MM.1S (cell line): ENCODE data around the gene VSNL1.

ENCODE experiments used
- DNase-seq: peaks from one replicate; pipeline ENCODE4 v3.0.0-alpha.2; 2015
- H2AFZ ChIP-seq: fragments of 300-600 bp; sonication (generic); 2 replicates; pipeline ENCODE4 v1.6.0; 2016; ENCODE audit warnings: antibody characterized with exemption, low read length
- H3F3A ChIP-seq: fragments of 300-600 bp; sonication (generic); 2 replicates; pipeline ENCODE4 v1.6.1; 2016; ENCODE audit warnings: mild to moderate bottlenecking, antibody characterized with exemption, low read length, moderate library complexity, mixed read lengths; ENCODE audit not compliant: insufficient read depth
- H3K27ac ChIP-seq: fragments of 300-600 bp; sonication (generic); 2 replicates; pipeline ENCODE4 v1.5.1; 2016; ENCODE audit warnings: mild to moderate bottlenecking, low read length
- H3K27me3 ChIP-seq: fragments of 300-600 bp; sonication (generic); replicated peaks from 2 replicates; pipeline ENCODE4 v1.6.0; 2016; ENCODE audit warnings: low read length; ENCODE audit not compliant: insufficient read depth
- H3K36me3 ChIP-seq: fragments of 300-600 bp; sonication (generic); replicated peaks from 2 replicates; pipeline ENCODE4 v1.6.1; 2016; ENCODE audit warnings: mild to moderate bottlenecking, low read length, mixed read lengths; ENCODE audit not compliant: insufficient read depth
- H3K4me1 ChIP-seq: fragments of 300-600 bp; sonication (generic); 2 replicates; pipeline ENCODE4 v1.6.1; 2016; ENCODE audit warnings: low read length, mixed read lengths
- H3K4me2 ChIP-seq: fragments of 300-600 bp; sonication (generic); 2 replicates; pipeline ENCODE4 v1.6.0; 2016; ENCODE audit warnings: low read depth, low read length
- H3K4me3 ChIP-seq: fragments of 300-600 bp; sonication (generic); 2 replicates; pipeline ENCODE4 v1.5.1; 2016; ENCODE audit warnings: low read length, mixed read lengths
- H3K79me2 ChIP-seq: fragments of 300-600 bp; sonication (generic); 2 replicates; pipeline ENCODE4 v1.6.1; 2016; ENCODE audit warnings: mixed run types, low read length, mixed read lengths
- H3K9ac ChIP-seq: fragments of 300-600 bp; sonication (generic); 2 replicates; pipeline ENCODE4 v1.6.1; 2016; ENCODE audit warnings: low read length, mixed read lengths
- H3K9me2 ChIP-seq: fragments of 300-600 bp; sonication (generic); replicated peaks from 2 replicates; pipeline ENCODE4 v1.6.1; 2016; ENCODE audit warnings: mild to moderate bottlenecking, low read length, mixed read lengths; ENCODE audit not compliant: insufficient read depth
- H3K9me3 ChIP-seq: fragments of 300-600 bp; sonication (generic); replicated peaks from 2 replicates; pipeline ENCODE4 v1.6.1; 2016; ENCODE audit warnings: mild to moderate bottlenecking, low read length, mixed read lengths; ENCODE audit not compliant: insufficient read depth
- H4K20me1 ChIP-seq: fragments of 300-600 bp; sonication (generic); 2 replicates; pipeline ENCODE4 v1.6.1; 2016; ENCODE audit warnings: mild to moderate bottlenecking, low read length, moderate library complexity, mixed read lengths; ENCODE audit not compliant: insufficient read depth
- EZH2 ChIP-seq: fragments of 300-600 bp; sonication (generic); optimal IDR thresholded peaks from 2 replicates; pipeline ENCODE3; 2017; ENCODE audit warnings: low read depth, mild to moderate bottlenecking, antibody characterized with exemption, low read length, mixed read lengths
- EZH2phosphoT487 ChIP-seq: fragments of 300-600 bp; sonication (generic); IDR thresholded peaks from 2 replicates; pipeline ENCODE4 v1.6.1; 2018; ENCODE audit warnings: antibody characterized with exemption, low read length
- TF ChIP-seq, protein P1 (sequence below): fragments of 300-600 bp; sonication (generic); IDR thresholded peaks from 2 replicates; pipeline ENCODE4 v1.5.1; 2016; ENCODE audit warnings: antibody characterized with exemption, low read length, mixed read lengths

VSNL1 gene

DNA sequence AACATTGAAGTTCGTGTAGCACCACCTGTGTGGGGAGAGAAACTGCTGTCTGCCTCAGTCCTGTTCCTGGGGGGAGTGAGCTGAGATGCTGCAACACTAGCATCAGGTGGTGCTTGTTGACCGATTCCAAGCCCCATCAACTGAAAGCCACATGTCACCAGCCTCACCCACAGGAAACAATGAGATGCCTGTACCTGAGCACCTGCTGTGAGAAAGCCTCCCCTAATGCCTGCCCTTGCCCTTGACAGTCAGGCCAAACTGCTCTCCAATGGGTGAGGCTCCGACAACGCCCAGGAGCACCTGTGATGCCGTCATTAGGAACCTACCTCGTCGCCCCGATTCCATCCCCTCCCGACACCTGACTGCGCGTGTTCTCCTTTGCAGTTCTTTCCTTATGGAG, 108.5 kb downstream of the VSNL1 start:
- Histone ChIP-seq H3K27me3 (no peaks in the 10 kb centered on the region), H3K79me2 (no peaks in the 10 kb centered on the region), H2AFZ (0 out of 2 replicates have a peak overlapping the region, but pooled peaks have one; percentile 26), H3K9ac (peak overlapping the region; percentile 1; the same call in 1 of the 2 replicates), H3K4me1 (peaks cover 15% of the 10 kb centered on the region), H3F3A (peaks cover 5% of the 10 kb centered on the region; the same call in 1 of the 2 replicates), H3K9me2 (no peaks in the 10 kb centered on the region), H3K4me2 (peak overlapping the region; percentile 11; the same call in 1 of the 2 replicates), H3K9me3 (no peaks in the 10 kb centered on the region), H3K27ac (peak overlapping the region; percentile 68; the same call in 1 of the 2 replicates), H3K36me3 (no peaks in the 10 kb centered on the region), H4K20me1 (no peaks in the 10 kb centered on the region), H3K4me3 (no peak overlapping the region)
- TF ChIP-seq EZH2 (no peak), EZH2phosphoT487 (no peak)
- TF ChIP-seq, protein P1, sequence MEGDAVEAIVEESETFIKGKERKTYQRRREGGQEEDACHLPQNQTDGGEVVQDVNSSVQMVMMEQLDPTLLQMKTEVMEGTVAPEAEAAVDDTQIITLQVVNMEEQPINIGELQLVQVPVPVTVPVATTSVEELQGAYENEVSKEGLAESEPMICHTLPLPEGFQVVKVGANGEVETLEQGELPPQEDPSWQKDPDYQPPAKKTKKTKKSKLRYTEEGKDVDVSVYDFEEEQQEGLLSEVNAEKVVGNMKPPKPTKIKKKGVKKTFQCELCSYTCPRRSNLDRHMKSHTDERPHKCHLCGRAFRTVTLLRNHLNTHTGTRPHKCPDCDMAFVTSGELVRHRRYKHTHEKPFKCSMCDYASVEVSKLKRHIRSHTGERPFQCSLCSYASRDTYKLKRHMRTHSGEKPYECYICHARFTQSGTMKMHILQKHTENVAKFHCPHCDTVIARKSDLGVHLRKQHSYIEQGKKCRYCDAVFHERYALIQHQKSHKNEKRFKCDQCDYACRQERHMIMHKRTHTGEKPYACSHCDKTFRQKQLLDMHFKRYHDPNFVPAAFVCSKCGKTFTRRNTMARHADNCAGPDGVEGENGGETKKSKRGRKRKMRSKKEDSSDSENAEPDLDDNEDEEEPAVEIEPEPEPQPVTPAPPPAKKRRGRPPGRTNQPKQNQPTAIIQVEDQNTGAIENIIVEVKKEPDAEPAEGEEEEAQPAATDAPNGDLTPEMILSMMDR, result no peak
- DNase-seq, result peak; percentile 72

DNA sequence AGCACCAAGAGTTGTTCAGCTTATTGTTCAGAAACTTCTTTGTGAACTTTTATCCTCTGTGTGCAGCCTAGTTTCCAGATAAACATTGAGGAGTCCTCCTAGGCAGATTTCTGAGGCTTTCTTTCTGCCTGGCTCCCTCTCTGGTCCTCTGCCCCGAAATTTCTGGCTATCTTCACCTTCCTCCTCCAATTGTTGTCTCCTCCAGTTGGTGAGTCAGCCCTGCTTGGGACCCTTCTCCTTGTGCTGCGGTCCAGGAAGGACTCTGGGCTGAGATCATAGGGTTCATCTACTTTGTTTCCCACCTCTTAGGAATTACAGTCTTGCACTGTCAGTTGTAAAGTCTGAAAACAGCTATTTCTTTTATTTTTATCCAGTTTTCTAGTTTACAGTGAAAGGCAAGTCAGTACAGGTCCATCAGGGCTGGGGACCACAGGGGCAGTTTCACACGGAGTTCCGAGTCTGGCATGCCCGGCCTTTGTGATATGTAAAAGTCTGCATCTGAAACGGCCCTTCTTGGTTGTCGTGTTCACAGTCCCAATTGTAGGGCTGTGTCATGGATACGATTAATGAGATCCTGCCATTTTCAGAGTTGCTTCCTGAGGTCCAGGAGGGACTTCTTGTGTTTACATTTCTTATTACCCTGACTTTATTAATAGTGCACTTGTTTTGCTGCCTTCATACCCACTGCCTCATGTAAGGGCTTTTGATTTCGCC, 112.3 kb downstream of the VSNL1 start:
- H3K27me3 ChIP-seq, result no peaks in the 10 kb centered on the region
- no peaks in the 10 kb centered on the region for H3K9me3 ChIP-seq
- TF ChIP-seq EZH2, result no peak
- TF ChIP-seq, protein P1, result no peak
- TF ChIP-seq EZH2phosphoT487, result no peak
- H3K4me1 ChIP-seq, result peaks cover 15% of the 10 kb centered on the region
- DNase-seq, result no peak
- H3K4me3 ChIP-seq, result no peak overlapping the region
- H3K9ac ChIP-seq, result no peak overlapping the region
- H3K9me2 ChIP-seq, result no peaks in the 10 kb centered on the region
- no peak overlapping the region for H3K4me2 ChIP-seq
- no peaks in the 10 kb centered on the region for H3K79me2 ChIP-seq
- no peak overlapping the region for H2AFZ ChIP-seq
- no peaks in the 10 kb centered on the region for H3K36me3 ChIP-seq
- H4K20me1 ChIP-seq, result no peaks in the 10 kb centered on the region
- H3K27ac ChIP-seq, result no peak overlapping the region
- peaks cover 5% of the 10 kb centered on the region; the same call in 1 of the 2 replicates for H3F3A ChIP-seq

DNA sequence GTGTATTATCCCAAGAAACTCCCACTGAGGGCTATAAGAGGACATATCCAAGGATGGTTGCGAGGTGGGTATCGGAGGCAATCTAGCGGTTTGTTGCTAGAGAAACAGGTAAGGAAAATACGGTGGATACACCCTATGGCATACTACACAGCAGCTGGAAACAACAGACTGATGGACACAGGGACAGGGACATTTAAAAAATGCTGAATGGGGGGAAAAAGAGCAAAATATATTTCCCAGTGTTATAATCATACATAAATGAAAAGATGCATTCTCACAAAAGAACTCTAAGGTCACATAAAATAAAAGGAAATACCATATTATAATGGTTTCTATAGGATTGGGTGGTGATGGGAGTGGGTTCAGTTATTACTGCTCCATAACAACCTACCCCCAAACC, 117.3 kb downstream of the VSNL1 start:
- no peaks in the 10 kb centered on the region for H3K79me2 ChIP-seq
- no peak overlapping the region for H2AFZ ChIP-seq
- H3K36me3 ChIP-seq, result no peaks in the 10 kb centered on the region
- H3K9me2 ChIP-seq, result no peaks in the 10 kb centered on the region
- no peaks in the 10 kb centered on the region for H3K4me1 ChIP-seq
- DNase-seq, result no peak
- no peaks in the 10 kb centered on the region for H3F3A ChIP-seq
- no peaks in the 10 kb centered on the region for H4K20me1 ChIP-seq
- H3K27me3 ChIP-seq, result no peaks in the 10 kb centered on the region
- H3K4me2 ChIP-seq, result no peak overlapping the region
- no peak overlapping the region for H3K27ac ChIP-seq
- H3K4me3 ChIP-seq, result no peak overlapping the region
- no peaks in the 10 kb centered on the region for H3K9me3 ChIP-seq
- TF ChIP-seq, protein P1, result no peak
- no peak for TF ChIP-seq EZH2phosphoT487
- no peak for TF ChIP-seq EZH2
- no peak overlapping the region for H3K9ac ChIP-seq
